ENCODE measurements around the gene EFNA5. TPM values are rescaled to one million over a fixed set of nuclear protein-coding genes. Genes with fewer than 3 reads are reported as not detected.

The EFNA5 gene
- total RNA-seq, 1 donor from 2014 or later, result 11.8 TPM

- TF ChIP-seq POLR2AphosphoS5 (IDR thresholded peaks at IDR 0.05; ENCODE audit: insufficient read depth in 1 of 2, low read depth in 1 of 2) (no peak), CTCF (IDR thresholded peaks at IDR 0.05) (no peak), POLR2A (IDR thresholded peaks at IDR 0.05) (no peak)
- intact Hi-C loops (cut with DNase I), result no loop called here
- H3K4me3 ChIP-seq, result no peak overlapping the region
- H3K9me3 ChIP-seq, result no peaks in the 10 kb centered on the region
- peaks cover 42% of the 10 kb centered on the region for H3K4me1 ChIP-seq
- H3K36me3 ChIP-seq, result no peaks in the 10 kb centered on the region
- no peak for DNase-seq (ENCODE audit: extremely low spot score in 2 of 2)
- no peak overlapping the region for H3K27ac ChIP-seq
- no peaks in the 10 kb centered on the region for H3K27me3 ChIP-seq
Measured at GRCh38 chr5:107602896-107603295, 67.8 kb downstream of the EFNA5 start.

GRCh38 chr5:107601076-107601475 is 69.7 kb downstream of the EFNA5 start:
- intact Hi-C loops (cut with DNase I), result no loop called here
- Histone ChIP-seq H3K27me3 (no peaks in the 10 kb centered on the region), H3K4me1 (peaks cover 37% of the 10 kb centered on the region), H3K36me3 (no peaks in the 10 kb centered on the region), H3K27ac (no peak overlapping the region), H3K4me3 (no peak overlapping the region), H3K9me3 (no peaks in the 10 kb centered on the region)
- TF ChIP-seq CTCF (IDR thresholded peaks at IDR 0.05) (no peak), POLR2A (IDR thresholded peaks at IDR 0.05) (no peak), POLR2AphosphoS5 (IDR thresholded peaks at IDR 0.05; ENCODE audit: insufficient read depth in 1 of 2, low read depth in 1 of 2) (no peak)
- no peak for DNase-seq (ENCODE audit: extremely low spot score in 2 of 2)

DNA sequence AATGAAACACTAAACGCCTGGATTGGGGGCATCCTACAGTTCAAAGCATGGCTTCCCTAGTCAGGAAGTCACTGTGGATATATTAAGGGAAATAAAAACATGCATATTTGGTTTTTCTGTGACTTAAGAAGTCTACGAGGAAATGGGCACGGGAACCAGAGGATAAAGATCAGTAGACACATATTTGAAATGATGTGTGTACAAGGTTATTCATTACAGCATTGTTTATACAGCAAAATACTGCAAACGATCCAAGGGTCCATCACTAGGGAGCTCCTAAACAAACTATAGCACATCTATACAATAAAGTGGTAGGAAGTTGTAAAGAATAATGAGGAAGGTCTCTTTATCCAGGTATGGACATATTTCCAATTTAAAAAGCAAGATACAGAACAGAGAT is 71.8 kb downstream of the EFNA5 start:
- DNase-seq (ENCODE audit: extremely low spot score in 2 of 2), result no peak
- H3K4me1 ChIP-seq, result peaks cover 27% of the 10 kb centered on the region
- intact Hi-C loops (cut with DNase I), result no loop called here

GRCh38 chr5:107597803-107598202 is 72.9 kb downstream of the EFNA5 start:
- no peaks in the 10 kb centered on the region for H3K9me3 ChIP-seq
- H3K36me3 ChIP-seq, result no peaks in the 10 kb centered on the region
- H3K4me1 ChIP-seq, result peaks cover 24% of the 10 kb centered on the region
- no peak for DNase-seq (ENCODE audit: extremely low spot score in 2 of 2)
- no peak overlapping the region for H3K4me3 ChIP-seq
- TF ChIP-seq POLR2AphosphoS5 (IDR thresholded peaks at IDR 0.05; ENCODE audit: insufficient read depth in 1 of 2, low read depth in 1 of 2) (no peak), POLR2A (IDR thresholded peaks at IDR 0.05) (no peak), CTCF (IDR thresholded peaks at IDR 0.05) (no peak)
- H3K27ac ChIP-seq, result no peak overlapping the region
- intact Hi-C loops (cut with DNase I), result no loop called here
- no peaks in the 10 kb centered on the region for H3K27me3 ChIP-seq

More for the DNA sequence above, 71.8 kb downstream of the EFNA5 start:
- TF ChIP-seq POLR2A (IDR thresholded peaks at IDR 0.05), result no peak
- no peak for TF ChIP-seq POLR2AphosphoS5 (IDR thresholded peaks at IDR 0.05; ENCODE audit: insufficient read depth in 1 of 2, low read depth in 1 of 2)
- H3K4me3 ChIP-seq, result no peak overlapping the region
- no peak overlapping the region for H3K27ac ChIP-seq
- no peaks in the 10 kb centered on the region for H3K9me3 ChIP-seq
- H3K36me3 ChIP-seq, result no peaks in the 10 kb centered on the region
- H3K27me3 ChIP-seq, result no peaks in the 10 kb centered on the region

GRCh38 chr5:107597247-107597646 is 73.5 kb downstream of the EFNA5 start:
- Histone ChIP-seq H3K4me3 (no peak overlapping the region), H3K9me3 (no peaks in the 10 kb centered on the region), H3K4me1 (peaks cover 24% of the 10 kb centered on the region), H3K27ac (no peak overlapping the region), H3K27me3 (no peaks in the 10 kb centered on the region), H3K36me3 (no peaks in the 10 kb centered on the region)
- intact Hi-C loops (cut with DNase I), result no loop called here
- no peak for TF ChIP-seq POLR2AphosphoS5 (IDR thresholded peaks at IDR 0.05; ENCODE audit: insufficient read depth in 1 of 2, low read depth in 1 of 2)
- TF ChIP-seq POLR2A (IDR thresholded peaks at IDR 0.05), result no peak
- no peak for TF ChIP-seq CTCF (IDR thresholded peaks at IDR 0.05)
- no peak for DNase-seq (ENCODE audit: extremely low spot score in 2 of 2)

All from vagina (tissue), 2 donors.